Progenitor cell of endocrine pancreas (in vitro differentiated cells): ENCODE results near the gene LIPM. TPM values are rescaled to one million over a fixed set of nuclear protein-coding genes. Genes with fewer than 3 reads are reported as not detected.

Experiments
- DNase-seq: peaks from one replicate; pipeline ENCODE4 v3.0.0; 2021; ENCODE audit warnings: low spot score; ENCODE audit not compliant: unreplicated experiment
- H3K27ac Mint-ChIP-seq: 2 replicates; pipeline ENCODE4 v1.8.0; 2021; ENCODE audit warnings: mild to moderate bottlenecking, moderate library complexity, mixed read lengths
- H3K27me3 Mint-ChIP-seq: 2 replicates; pipeline ENCODE4 v1.8.0; 2021; ENCODE audit warnings: mixed read lengths
- H3K36me3 Mint-ChIP-seq: 2 replicates; pipeline ENCODE4 v1.8.0; 2022; ENCODE audit warnings: mixed read lengths; ENCODE audit not compliant: insufficient read depth
- H3K4me1 Mint-ChIP-seq: 2 replicates; pipeline ENCODE4 v1.8.0; 2021; ENCODE audit warnings: low read depth, mixed read lengths
- H3K4me3 Mint-ChIP-seq: 2 replicates; pipeline ENCODE4 v1.8.0; 2021; ENCODE audit warnings: low read depth, mild to moderate bottlenecking, moderate library complexity, mixed read lengths
- H3K9me3 Mint-ChIP-seq: 2 replicates; pipeline ENCODE4 v1.8.0; 2021; ENCODE audit warnings: low read depth, mixed read lengths
- CTCF ChIP-seq: fragments of 200-600 bp; sonication (generic); IDR thresholded peaks from one replicate; pipeline ENCODE4 v1.5.0; 2021; ENCODE audit warnings: antibody characterized with exemption, mild to moderate bottlenecking; ENCODE audit not compliant: unreplicated experiment
- total RNA-seq: library from RNA; stranded (reverse); gene quantifications from 2 replicates; pipeline ENCODE4 v1.2.1, GENCODE V29; 2021

LIPM gene
- total RNA-seq, 1 donor from 2014 or later, result not detected

GRCh38 chr10:88769384-88769783, 33.1 kb upstream of the LIPM start:
- no peak overlapping the region for H3K27ac Mint-ChIP-seq
- no peak for TF ChIP-seq CTCF

GRCh38 chr10:88781206-88781605, 21.3 kb upstream of the LIPM start:
- H3K4me1 Mint-ChIP-seq, result peaks cover 1% of the 10 kb centered on the region
- H3K4me3 Mint-ChIP-seq, result no peak overlapping the region
- peaks cover 7% of the 10 kb centered on the region for H3K27me3 Mint-ChIP-seq
- no peaks in the 10 kb centered on the region for H3K9me3 Mint-ChIP-seq
- DNase-seq, result no peak
- no peak overlapping the region for H3K27ac Mint-ChIP-seq
- no peak for TF ChIP-seq CTCF
- H3K36me3 Mint-ChIP-seq, result no peaks in the 10 kb centered on the region

More at GRCh38 chr10:88769384-88769783, 33.1 kb upstream of the LIPM start:
- H3K4me3 Mint-ChIP-seq, result no peak overlapping the region
- peaks cover 2% of the 10 kb centered on the region for H3K36me3 Mint-ChIP-seq
- no peaks in the 10 kb centered on the region for H3K27me3 Mint-ChIP-seq
- no peak for DNase-seq
- H3K9me3 Mint-ChIP-seq, result peaks cover 14% of the 10 kb centered on the region
- peaks cover 2% of the 10 kb centered on the region for H3K4me1 Mint-ChIP-seq

- H3K9me3 Mint-ChIP-seq, result no peaks in the 10 kb centered on the region
- peaks cover 1% of the 10 kb centered on the region for H3K4me1 Mint-ChIP-seq
- H3K27me3 Mint-ChIP-seq, result peaks cover 3% of the 10 kb centered on the region
- no peaks in the 10 kb centered on the region for H3K36me3 Mint-ChIP-seq
- DNase-seq, result no peak
- no peak overlapping the region for H3K4me3 Mint-ChIP-seq
- H3K27ac Mint-ChIP-seq, result no peak overlapping the region
- TF ChIP-seq CTCF, result no peak
Observed at GRCh38 chr10:88782222-88782621, 20.3 kb upstream of the LIPM start.

- TF ChIP-seq CTCF, result no peak
- no peaks in the 10 kb centered on the region for H3K36me3 Mint-ChIP-seq
- DNase-seq, result no peak
- no peaks in the 10 kb centered on the region for H3K27me3 Mint-ChIP-seq
- no peak overlapping the region for H3K27ac Mint-ChIP-seq
- no peak overlapping the region for H3K4me3 Mint-ChIP-seq
- peaks cover 1% of the 10 kb centered on the region for H3K4me1 Mint-ChIP-seq
- no peaks in the 10 kb centered on the region for H3K9me3 Mint-ChIP-seq
Observed at GRCh38 chr10:88783724-88784123, 18.8 kb upstream of the LIPM start.

- Mint-ChIP-seq H3K36me3 (no peaks in the 10 kb centered on the region), H3K4me3 (no peak overlapping the region), H3K27ac (no peak overlapping the region), H3K9me3 (no peaks in the 10 kb centered on the region), H3K27me3 (no peaks in the 10 kb centered on the region), H3K4me1 (no peaks in the 10 kb centered on the region)
- no peak for DNase-seq
- no peak for TF ChIP-seq CTCF
Observed at GRCh38 chr10:88786032-88786770, 16.3 kb upstream of the LIPM start.
